Common myeloid progenitor, CD34-positive (primary cell): ENCODE data around the gene SLC19A1.

Experiments
- CTCF ChIA-PET: fragments of 350-600 bp; sonication (Branson Sonifier 250); formaldehyde crosslinking; loops from one replicate; lab custom pipeline; 2021; ENCODE audit warnings: antibody characterized with exemption; lab: Charles Lee
- POLR2A ChIA-PET: fragments of 350-600 bp; sonication (Branson Sonifier 250); formaldehyde crosslinking; loops from one replicate; lab custom pipeline; 2021; ENCODE audit warnings: antibody characterized with exemption; lab: Charles Lee
- DNase-seq, 3 donors: peaks; one replicate each; pipeline versions ENCODE4 v3.0.0 to v3.0.0-alpha.2; 2013
- H3K27ac ChIP-seq, 2 experiments: 1 replicate in 1 of 2; 2 replicates in 1 of 2; pipeline ENCODE4 v1.7.0; 2013; ENCODE audit warnings: inconsistent platforms in 2 of 2, low read length in 2 of 2, mild to moderate bottlenecking in 2 of 2, low read depth in 1 of 2, moderate library complexity in 1 of 2; ENCODE audit not compliant: severe bottlenecking in 2 of 2, insufficient read depth in 1 of 2, poor library complexity in 1 of 2
- H3K27me3 ChIP-seq, 5 experiments: replicated peaks in 2 of 5; 1 replicate in 3 of 5; 2 replicates in 2 of 5; pipeline versions ENCODE4 v1.6.1 to v1.7.0; 2013; ENCODE audit warnings: low read length in 4 of 5, mild to moderate bottlenecking in 2 of 5, moderate library complexity in 2 of 5, inconsistent platforms in 1 of 5; ENCODE audit not compliant: insufficient read depth in 5 of 5, control insufficient read depth in 4 of 5
- H3K36me3 ChIP-seq, 4 experiments: 1 replicate in 2 of 4; 2 replicates in 2 of 4; pipeline versions ENCODE4 v1.6.1 to v1.7.0; 2013; ENCODE audit warnings: low read length in 3 of 4, control low read depth in 1 of 4, mild to moderate bottlenecking in 1 of 4; ENCODE audit not compliant: control insufficient read depth in 4 of 4, insufficient read depth in 4 of 4
- H3K4me1 ChIP-seq, 4 experiments: 1 replicate in 3 of 4; 2 replicates in 1 of 4; pipeline versions ENCODE4 v1.6.1 to v1.7.1; 2013; ENCODE audit warnings: low read length in 3 of 4, mild to moderate bottlenecking in 3 of 4, control low read depth in 1 of 4, inconsistent platforms in 1 of 4, moderate library complexity in 1 of 4; ENCODE audit not compliant: control insufficient read depth in 4 of 4, insufficient read depth in 4 of 4; ENCODE audit errors: control extremely low read depth in 1 of 4
- H3K4me3 ChIP-seq, 7 experiments: 1 replicate in 4 of 7; 2 replicates in 3 of 7; pipeline versions ENCODE4 v1.5.1 to v1.7.0; 2013; ENCODE audit warnings: mild to moderate bottlenecking in 7 of 7, low read length in 6 of 7, moderate library complexity in 6 of 7, inconsistent platforms in 2 of 7, low read depth in 2 of 7, control low read depth in 1 of 7; ENCODE audit not compliant: insufficient read depth in 4 of 7, control insufficient read depth in 1 of 7; ENCODE audit errors: extremely low read depth in 1 of 7
- H3K9me3 ChIP-seq, 5 experiments: 1 replicate in 4 of 5; 2 replicates in 1 of 5; pipeline versions ENCODE4 v1.6.1 to v1.7.1; 2013; ENCODE audit warnings: low read length in 4 of 5, mild to moderate bottlenecking in 2 of 5, inconsistent platforms in 1 of 5, low read depth in 1 of 5, moderate library complexity in 1 of 5; ENCODE audit not compliant: control insufficient read depth in 4 of 5, insufficient read depth in 2 of 5; ENCODE audit errors: control extremely low read depth in 1 of 5
- WGBS: methylation state at CpG from one replicate; pipeline ENCODE4 v1.1.5; 2013; ENCODE audit not compliant: insufficient coverage; 5-methylcytosine and 5-hydroxymethylcytosine counted together

The SLC19A1 gene

DNA sequence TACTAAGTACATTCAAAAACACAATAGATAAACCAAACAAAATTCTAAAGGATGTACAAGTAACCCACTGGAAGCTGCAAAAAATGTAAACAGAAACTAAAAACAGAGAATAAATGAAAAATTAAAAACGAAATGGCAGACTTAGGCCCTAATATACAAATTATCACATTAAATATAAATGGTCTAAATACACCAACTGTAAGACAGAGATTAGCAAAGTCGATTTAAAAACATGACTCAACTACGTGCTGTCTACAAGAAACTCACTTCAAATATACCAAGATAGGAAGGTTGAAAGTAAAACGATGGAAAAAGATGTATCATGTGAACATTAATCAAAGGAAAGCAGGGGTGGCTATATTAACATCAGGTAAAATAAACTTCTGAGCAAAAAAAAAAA, 23.1 kb downstream of the SLC19A1 start:
- peaks cover 15 to 93% (median 71%) of the 10 kb centered on the region in 4 experiments for H3K36me3 ChIP-seq

DNA sequence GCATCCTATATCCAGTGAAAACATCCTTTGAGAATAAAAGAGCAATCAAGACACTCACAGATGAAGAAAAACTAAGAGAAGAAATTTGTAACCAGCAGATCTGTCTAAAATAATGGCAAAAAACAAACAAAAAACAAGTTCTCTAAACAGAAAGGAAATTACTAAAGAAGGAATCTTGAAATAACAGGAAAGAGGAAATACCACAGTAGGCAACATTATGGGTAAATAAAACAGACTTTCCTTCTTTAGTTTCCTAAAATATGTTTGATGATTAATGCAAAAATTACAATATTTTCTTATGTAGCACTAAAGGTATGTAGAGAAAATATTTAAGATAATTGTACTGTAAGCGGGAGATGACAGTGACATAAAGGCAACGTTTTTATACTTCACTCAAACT, 23.5 kb downstream of the SLC19A1 start:
- POLR2A ChIA-PET, result no interaction called here
- CTCF ChIA-PET, result interaction anchor here (0.5 kb wide), 1 partner anchor 602 kb away, joined by 3 read pairs; no protein-coding TSS in a partner anchor
- Histone ChIP-seq H3K27ac (no peak overlapping the region), H3K4me1 (peaks cover 0 to 13% (median 0%) of the 10 kb centered on the region in 4 experiments), H3K4me3 (no peak overlapping the region), H3K36me3 (peaks cover 15 to 95% (median 72%) of the 10 kb centered on the region in 4 experiments), H3K9me3 (peaks cover 11 to 48% (median 23%) of the 10 kb centered on the region in 5 experiments), H3K27me3 (no peaks in the 10 kb centered on the region)
- DNase-seq, result no peak
- WGBS, result no CpG with 5 or more reads among the region's 2 CpGs

More for the DNA sequence above, 23.1 kb downstream of the SLC19A1 start:
- POLR2A ChIA-PET, result no interaction called here
- peaks cover 11 to 48% (median 23%) of the 10 kb centered on the region in 5 experiments for H3K9me3 ChIP-seq
- peaks cover 0 to 13% (median 0%) of the 10 kb centered on the region in 4 experiments for H3K4me1 ChIP-seq
- DNase-seq, result no peak
- CTCF ChIA-PET, result no interaction called here
- no peak overlapping the region for H3K4me3 ChIP-seq
- no peak overlapping the region for H3K27ac ChIP-seq
- H3K27me3 ChIP-seq, result no peaks in the 10 kb centered on the region
- WGBS, result no CpG with 5 or more reads among the region's 4 CpGs

DNA sequence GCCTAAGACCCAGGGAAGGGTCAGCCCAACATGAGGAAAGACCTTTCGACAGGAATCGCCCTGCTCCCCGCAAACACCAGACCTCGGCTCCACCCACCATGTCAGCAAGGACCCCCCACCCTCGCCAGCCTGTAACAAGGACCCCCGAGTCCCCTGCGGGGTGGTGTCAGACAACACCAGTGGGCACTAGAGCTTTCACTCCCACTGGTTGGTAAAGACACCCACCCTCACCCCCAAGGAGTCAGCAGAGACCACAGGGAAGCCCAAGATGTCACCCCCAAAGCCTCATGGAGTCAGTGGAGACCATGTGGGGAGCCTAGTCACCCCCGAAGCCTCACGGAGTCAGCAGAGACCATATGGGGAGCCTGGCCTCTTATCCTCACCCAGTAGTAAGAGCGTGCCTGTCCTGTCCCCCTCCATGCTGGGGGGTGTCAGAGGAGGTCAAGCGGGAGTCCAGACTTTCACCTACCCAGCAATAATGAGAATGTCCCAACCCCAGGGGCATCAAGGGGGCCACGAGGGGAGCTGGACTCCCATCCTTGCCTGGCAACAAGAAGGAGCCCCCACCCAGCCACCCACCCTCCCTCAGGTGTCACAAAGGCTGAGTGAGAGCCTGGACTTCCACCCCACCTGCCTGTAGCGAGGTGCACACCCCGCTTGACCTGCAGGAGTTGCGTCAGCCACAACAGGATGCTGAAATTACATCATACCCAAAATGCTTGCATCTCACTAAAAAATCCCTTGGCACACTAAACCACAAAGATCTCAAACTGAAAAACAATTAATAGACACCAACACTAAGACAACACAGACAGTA, 24.8 kb downstream of the SLC19A1 start:
- no peaks in the 10 kb centered on the region for H3K27me3 ChIP-seq
- POLR2A ChIA-PET, result no interaction called here
- no peak overlapping the region for H3K27ac ChIP-seq
- 98% methylated on average over 10 of the region's 15 CpGs for WGBS
- DNase-seq, result no peak
- H3K4me1 ChIP-seq, result peaks cover 0 to 13% (median 0%) of the 10 kb centered on the region in 4 experiments
- H3K36me3 ChIP-seq, result peaks cover 11 to 94% (median 67%) of the 10 kb centered on the region in 4 experiments
- peaks cover 10 to 38% (median 19%) of the 10 kb centered on the region in 5 experiments for H3K9me3 ChIP-seq
- CTCF ChIA-PET, result interaction anchor here (1.1 kb wide), 1 partner anchor 15 kb away, joined by 3 read pairs; no protein-coding TSS in a partner anchor
- H3K4me3 ChIP-seq, result no peak overlapping the region

DNA sequence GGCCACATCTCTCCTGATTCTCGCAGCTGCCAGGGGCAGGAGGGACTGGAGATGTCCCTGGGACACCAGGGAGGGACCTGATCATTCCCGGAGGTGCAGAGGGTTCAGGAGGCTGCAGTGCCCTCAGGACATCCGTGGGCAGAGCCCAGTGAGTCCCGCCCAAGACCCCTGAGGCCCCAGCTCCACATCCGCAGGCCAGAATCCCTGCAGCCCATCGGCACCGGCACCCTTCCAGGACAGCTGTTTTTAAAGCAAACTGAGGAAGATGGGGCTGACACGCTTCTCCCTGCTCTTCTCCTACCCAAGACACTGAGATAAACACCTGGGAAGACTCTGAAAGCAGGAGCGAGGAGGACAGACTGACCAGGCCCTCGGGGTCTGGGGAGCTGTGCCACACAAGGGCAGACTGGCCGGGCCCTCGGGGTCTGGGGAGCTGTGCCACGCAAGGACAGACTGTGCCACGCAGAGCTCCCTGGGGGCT, 25.5 kb downstream of the SLC19A1 start:
- 95% methylated on average over 13 of the region's 14 CpGs for WGBS
- ChIA-PET CTCF (interaction anchor here (1.1 kb wide), 1 partner anchor 16 kb away, joined by 3 read pairs; no protein-coding TSS in a partner anchor), POLR2A (no interaction called here)
- Histone ChIP-seq H3K27ac (no peak overlapping the region), H3K27me3 (no peaks in the 10 kb centered on the region), H3K9me3 (peaks cover 9 to 34% (median 15%) of the 10 kb centered on the region in 5 experiments), H3K36me3 (peaks cover 9 to 90% (median 65%) of the 10 kb centered on the region in 4 experiments), H3K4me3 (no peak overlapping the region), H3K4me1 (peaks cover 0 to 13% (median 0%) of the 10 kb centered on the region in 4 experiments)
- DNase-seq, result no peak

DNA sequence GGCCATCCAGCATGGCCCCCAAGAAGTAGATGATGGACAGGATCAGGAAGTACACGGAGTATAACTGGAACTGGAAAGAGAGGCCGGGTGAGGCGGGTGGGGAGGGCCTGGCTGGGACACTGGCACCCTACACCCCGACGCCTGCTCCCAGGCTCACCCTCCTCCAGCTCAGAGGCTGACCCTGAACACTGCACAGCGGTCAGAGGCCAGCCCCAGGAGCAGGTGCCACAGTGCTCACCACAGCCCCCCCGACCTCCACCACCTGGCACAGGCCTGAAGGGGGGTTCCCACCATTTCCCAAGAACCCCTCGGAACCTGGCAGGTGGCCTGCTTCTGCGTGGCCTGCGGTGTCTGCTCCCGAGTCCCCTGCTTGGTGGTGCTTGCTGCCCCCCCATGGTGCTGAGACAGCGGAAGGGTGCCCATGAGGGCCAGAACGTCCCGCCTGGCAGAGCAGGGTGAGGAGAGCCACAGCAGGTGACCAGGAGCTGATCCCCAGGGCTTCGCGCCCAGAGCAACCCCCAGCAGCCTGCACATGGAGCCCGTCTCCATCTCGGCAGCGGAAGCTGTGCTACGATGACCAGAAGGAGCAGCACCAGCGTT, 26.1 kb downstream of the SLC19A1 start:
- ChIA-PET POLR2A (no interaction called here), CTCF (interaction anchor here (1.1 kb wide), 1 partner anchor 16 kb away, joined by 3 read pairs; no protein-coding TSS in a partner anchor)
- Histone ChIP-seq H3K27me3 (no peaks in the 10 kb centered on the region), H3K4me3 (no peak overlapping the region), H3K9me3 (peaks cover 5 to 29% (median 14%) of the 10 kb centered on the region in 5 experiments), H3K4me1 (peaks cover 0 to 13% (median 0%) of the 10 kb centered on the region in 4 experiments), H3K27ac (no peak overlapping the region), H3K36me3 (peaks cover 5 to 89% (median 63%) of the 10 kb centered on the region in 4 experiments)
- WGBS, result 96% methylated on average over 19 of the region's 21 CpGs
- DNase-seq, result no peak

DNA sequence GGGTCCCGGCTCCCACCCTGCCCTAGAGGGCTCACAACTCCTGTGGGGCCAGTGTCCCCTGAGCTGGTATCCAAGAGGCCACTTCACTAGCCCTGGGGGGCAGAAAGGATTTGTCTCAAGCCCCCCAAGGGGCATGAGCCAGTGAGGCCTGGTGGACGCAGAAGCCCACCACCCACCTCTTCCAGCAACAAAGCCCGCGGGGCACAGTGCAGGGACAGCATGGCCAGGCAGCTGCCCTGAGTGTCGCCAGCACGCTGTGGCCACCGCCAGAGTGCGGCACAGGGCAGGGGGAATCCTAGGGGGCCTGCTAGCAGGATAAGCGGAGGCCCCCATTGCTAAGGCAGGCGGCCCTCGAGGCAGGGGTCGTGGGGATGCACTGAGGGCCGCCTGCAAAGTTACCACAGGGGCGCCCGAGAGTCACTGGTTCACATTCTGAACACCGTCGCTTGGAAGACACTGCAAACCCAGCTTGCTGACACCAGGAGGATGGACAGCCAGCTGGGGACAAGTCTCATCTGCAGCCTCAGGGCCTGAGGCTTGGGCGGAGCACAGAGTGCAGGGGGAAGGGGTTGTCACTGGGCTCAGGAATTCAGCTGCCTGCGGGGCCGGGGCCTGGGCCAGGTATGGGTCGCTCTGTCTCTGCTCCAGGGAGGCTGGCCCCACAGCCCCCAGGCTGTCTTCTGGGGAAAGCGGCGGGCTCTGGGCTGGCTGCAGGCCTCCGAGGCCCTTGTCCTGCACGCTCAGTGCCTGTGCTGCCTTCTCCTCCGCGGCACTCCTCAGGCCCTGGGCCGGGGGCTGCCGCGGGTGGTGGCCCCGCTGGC, 26.8 kb downstream of the SLC19A1 start:
- Histone ChIP-seq H3K4me3 (no peak overlapping the region), H3K36me3 (peaks cover 5 to 83% (median 57%) of the 10 kb centered on the region in 4 experiments), H3K27me3 (no peaks in the 10 kb centered on the region), H3K9me3 (peaks cover 5 to 22% (median 11%) of the 10 kb centered on the region in 5 experiments), H3K27ac (no peak overlapping the region), H3K4me1 (peaks cover 0 to 13% (median 0%) of the 10 kb centered on the region in 4 experiments)
- 95% methylated on average over 30 of the region's 31 CpGs for WGBS
- no peak for DNase-seq
- ChIA-PET CTCF (no interaction called here), POLR2A (no interaction called here)
